T-helper 2 cell treated with Interferon-gamma antibody and Interleukin-4, amounts not matched to agents 100 ng/mL and 5 ng/mL, for 36 hours (primary cell): ENCODE data around the gene MEF2A. TPM values are rescaled to one million over a fixed set of nuclear protein-coding genes. Genes with fewer than 3 reads are reported as not detected.

Experiments
- intact Hi-C: fragments of 100-400 bp; cut with micrococcal nuclease; formaldehyde crosslinking; loops from one replicate; pipeline ENCODE4 v1.15.1; 2023
- total RNA-seq: library from RNA; stranded (reverse); gene quantifications from 2 replicates; pipeline ENCODE4 v1.2.3, GENCODE V29; 2022

The MEF2A gene
- total RNA-seq, 1 donor from 2014 or later: 28.9 TPM

DNA sequence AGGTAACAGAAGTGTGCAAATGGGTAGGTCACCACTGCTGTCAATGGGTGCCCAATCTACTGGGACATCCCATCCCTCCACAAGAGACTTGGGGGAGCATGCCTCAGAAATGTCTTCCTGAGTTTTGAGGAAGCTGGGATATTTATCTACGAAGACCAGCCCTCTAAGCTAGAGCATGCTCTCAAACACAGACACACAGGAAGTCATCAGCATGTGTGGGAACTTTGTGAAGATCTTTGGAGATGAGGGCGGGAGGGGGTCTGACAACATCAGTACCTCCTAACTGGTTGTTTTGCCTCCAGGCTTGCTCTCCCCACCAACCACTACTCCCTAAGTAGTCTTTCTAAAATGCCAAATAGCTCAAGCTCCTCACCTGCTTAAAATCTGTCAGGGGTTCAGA lies 3.5 kb upstream of the MEF2A start:
- intact Hi-C loops: no loop called here

DNA sequence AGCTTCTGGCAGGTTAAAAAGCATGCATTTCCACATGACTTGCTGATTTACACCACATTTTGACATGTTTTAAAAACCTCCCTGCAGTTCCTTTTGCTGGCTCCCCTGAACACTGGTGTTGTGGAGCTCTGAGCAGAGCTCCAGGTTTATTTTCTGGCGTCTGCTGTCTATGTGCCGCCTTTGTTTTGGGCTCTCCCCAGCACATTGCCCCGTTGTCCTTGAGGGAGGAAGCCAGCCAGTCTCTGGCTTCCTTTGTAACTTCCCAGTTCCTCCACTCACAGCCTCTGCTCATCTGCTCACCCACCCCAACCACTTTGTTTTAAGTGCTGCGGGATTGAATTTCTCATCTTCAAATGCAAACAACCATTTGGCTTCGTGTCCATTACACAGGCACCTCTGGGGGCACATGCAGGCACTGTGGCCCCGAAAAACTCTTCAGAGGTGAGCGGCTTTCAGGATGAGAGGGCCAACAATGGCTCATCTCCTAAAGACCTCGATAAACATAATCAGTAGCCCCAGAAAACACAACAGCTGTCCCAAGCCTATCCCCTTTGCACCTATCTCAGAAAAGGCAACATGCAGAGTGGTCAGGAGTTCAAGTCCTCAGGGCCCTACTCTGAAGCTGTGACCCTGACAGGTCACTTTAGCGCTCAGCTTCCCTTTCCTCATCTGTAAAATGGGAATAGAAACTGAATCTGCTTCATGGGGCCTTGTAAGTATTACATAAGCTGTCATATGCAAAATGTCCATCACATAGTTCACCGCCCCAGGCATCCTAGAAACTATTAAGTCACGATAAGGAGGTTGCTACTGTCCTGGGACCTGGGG lies 1.3 kb upstream of the MEF2A start:
- intact Hi-C loops: loop anchor here (1.0 to 5.0 kb wide), 7 partner anchors 57 to 778 kb away; partner anchors contain the start of genes ADAMTS17, LRRC28 and LYSMD4

- intact Hi-C loops: loop anchor here (1.0 to 5.0 kb wide), 7 partner anchors 58 to 777 kb away; partner anchors contain the start of genes ADAMTS17, LRRC28 and LYSMD4
Measured at GRCh38 chr15:99565049-99565298, 810 bp upstream of the MEF2A start.

DNA sequence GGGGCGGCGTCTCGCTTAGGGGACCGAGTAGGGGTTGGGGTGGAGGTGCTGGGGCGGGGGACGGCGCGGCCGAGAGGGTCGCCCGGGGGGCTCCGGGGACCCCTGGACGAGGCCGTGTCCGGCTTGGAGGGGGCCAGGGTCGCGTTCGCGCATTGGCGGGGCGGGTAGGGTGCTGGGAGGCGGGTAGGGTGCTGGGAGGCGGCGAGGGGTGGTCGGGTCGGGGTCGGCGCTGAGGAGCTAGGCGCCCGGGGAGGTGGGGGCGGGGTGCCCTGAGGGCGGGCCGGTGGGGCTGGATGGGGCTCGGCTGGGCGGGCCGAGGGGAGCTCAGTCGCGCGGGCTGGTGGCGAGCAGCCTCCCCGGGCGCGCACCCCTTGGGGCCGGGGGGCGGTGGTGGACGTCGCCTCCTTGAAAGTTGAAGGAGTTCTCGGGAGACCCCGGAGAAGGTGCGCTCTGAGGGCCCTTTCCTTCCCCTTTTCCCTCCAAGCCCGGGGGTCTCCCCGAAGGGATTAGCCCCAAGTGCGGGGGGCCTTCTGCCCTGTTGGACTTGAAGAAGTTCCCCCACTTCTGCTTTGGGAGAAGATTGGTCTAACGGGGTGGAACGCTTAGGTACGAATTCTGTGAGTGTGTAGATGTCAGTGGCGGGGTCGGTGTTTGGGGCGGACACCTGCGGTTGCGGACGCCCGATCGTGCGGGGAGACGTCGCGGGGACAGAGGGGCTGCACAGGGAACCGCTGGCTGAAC lies 543 bp downstream of the MEF2A start:
- intact Hi-C loops: loop anchor here (2.0 to 5.0 kb wide), 4 partner anchors 59 to 776 kb away; partner anchors contain the start of gene ADAMTS17

DNA sequence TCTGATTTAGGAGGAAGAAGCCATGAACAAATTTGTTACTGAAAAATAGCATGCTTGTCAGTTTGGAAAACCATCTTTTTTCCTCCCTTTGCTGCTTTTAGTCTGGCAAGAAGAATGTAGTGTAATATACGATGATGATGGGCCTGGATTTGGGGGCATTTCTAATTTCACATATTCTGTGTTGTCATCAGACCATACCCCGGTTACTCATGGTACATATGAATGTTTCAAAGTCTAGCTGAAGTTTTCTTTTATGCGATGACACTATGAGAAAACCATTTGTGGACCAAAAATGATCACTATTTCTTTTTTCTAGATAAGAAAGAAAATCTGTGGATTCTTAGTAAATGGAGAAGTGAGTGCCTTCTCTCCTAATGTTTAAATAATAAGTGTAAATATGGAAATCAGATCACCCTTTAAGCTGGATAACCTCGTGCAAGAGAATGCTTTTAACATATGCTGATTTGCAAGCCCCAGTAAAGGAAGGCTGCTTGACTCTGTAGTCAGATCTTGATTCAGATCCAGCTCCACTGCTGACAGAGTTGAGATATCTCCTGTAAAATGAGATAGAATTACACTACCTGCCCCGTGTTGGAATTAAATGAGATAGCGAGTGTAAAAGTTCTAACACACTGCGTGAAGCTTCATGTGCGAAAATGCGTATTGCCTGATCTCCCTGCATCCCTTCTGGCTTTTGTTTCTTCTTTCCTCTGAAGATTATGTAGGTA lies 3.0 kb downstream of the MEF2A start:
- intact Hi-C loops: loop anchor here (5.0 kb wide), 3 partner anchors 61 to 774 kb away; partner anchors contain the start of gene ADAMTS17

- intact Hi-C loops: no loop called here
Measured at GRCh38 chr15:99571299-99571698, 5.5 kb downstream of the MEF2A start.

DNA sequence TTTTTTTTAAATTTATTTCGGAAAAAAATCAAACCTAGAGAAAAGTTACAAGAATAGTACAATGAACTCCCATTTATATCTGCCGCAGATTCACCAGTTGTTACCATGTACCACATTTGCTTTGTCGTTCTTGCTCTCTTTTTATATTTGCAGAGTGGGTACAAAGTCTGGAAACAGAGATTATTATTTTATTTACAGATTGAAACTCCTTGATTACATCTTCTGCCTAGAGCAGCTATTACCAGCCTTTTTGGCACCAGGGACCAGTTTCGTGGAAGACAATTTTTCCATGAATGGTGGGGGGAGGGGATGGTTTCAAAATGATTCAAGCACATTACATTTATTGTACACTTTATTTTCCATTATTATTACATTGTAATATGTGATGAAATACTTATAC lies 8.3 kb downstream of the MEF2A start:
- intact Hi-C loops: no loop called here

- intact Hi-C loops: no loop called here
Measured at GRCh38 chr15:99574502-99574901, 8.7 kb downstream of the MEF2A start.

GRCh38 chr15:99578809-99579208 lies 13.0 kb downstream of the MEF2A start:
- intact Hi-C loops: no loop called here

GRCh38 chr15:99580076-99580475 lies 14.3 kb downstream of the MEF2A start:
- intact Hi-C loops: no loop called here

- intact Hi-C loops: no loop called here
Measured at GRCh38 chr15:99582508-99582960, 16.8 kb downstream of the MEF2A start.

GRCh38 chr15:99584081-99584600 lies 18.4 kb downstream of the MEF2A start:
- intact Hi-C loops: no loop called here

- intact Hi-C loops: no loop called here
Measured at GRCh38 chr15:99586121-99586520, 20.3 kb downstream of the MEF2A start.

- intact Hi-C loops: no loop called here
Measured at GRCh38 chr15:99589801-99590200, 24.0 kb downstream of the MEF2A start.

GRCh38 chr15:99590913-99591646 lies 25.3 kb downstream of the MEF2A start:
- intact Hi-C loops: no loop called here

DNA sequence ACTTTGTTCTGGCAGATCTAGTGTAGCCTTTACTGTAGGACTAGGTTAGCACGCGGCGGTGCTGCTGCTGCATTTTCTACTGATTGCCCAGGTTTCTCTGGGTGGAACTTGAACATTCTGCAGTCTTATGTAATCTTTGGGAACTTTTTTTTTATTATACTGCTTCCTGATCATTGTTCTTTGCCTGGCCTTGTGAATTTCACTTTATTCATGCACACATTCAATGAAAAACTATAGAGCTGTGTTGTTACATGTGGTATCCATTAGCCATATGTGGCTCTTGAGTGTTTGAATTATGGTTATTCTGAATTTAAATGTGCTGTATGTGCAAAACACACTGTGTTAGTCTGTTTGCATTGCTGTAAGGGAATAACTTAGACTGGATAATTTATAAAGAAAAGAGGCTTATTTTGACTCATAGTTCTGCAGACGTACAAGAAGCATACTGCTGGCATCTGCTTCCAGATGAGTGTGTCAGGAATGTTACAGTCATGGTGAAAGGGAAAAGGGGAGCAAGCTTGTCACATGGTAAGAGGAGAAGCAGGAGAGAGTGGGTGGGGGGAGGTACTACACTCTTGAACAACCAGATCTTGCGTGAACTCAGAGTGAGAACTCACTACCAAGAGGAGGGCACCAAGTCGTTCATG lies 26.5 kb downstream of the MEF2A start:
- intact Hi-C loops: no loop called here

DNA sequence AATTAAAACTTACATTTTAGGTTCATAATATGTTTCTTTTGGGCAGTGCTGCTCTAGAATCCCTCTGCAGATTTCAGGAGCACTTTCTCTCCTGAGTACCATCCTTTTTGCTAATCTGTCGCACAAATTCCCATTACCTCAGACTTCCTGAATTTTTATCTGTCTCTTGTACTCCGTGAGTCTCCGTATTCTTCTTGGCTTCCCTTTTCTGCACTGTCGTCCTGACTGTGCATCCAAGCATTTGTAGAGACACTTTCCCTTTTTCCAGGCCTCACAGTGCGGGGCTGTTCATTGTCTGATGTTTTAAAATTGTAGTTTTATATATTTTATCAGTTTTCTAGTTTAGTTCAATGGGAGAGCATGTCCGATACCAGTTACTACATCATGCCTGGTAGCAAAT lies 27.3 kb downstream of the MEF2A start:
- intact Hi-C loops: no loop called here

DNA sequence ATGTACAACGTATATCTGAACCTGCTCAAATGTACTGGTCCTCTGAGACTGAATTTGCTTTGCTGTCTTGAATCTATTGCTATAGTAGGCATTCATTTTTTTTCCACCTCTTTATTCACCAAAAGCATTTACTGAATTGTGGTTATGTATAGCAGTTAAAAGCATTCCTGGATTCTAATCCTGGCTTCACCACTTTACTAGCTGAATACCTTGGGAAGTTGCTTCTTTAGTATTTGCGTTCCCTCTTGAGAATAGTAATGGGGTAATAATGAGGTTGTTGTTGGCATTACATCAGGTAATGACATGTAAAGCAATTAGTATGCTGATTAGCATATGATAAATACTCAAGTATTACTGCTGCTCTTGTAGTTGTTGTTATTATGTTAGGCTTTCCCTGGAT lies 29.1 kb downstream of the MEF2A start:
- intact Hi-C loops: no loop called here

DNA sequence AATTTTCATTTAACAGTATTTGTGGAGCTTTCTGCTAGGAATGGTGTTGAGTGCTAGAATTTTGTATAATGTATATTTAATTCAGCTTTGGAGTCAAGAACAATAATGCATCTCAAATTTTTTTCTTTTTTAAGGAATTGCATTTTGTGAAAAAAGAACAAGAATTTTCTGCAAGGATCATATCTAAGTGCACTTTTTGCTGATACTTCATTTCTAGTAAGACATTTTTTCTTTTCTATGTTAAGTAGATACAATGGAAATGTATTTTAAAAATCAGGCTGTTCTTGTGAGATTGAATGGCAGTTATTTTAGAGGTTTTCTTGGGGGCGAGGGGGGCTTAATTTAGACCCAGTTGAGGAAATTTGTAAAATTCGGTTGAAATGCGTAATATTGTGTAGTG lies 32.5 kb downstream of the MEF2A start:
- intact Hi-C loops: no loop called here

DNA sequence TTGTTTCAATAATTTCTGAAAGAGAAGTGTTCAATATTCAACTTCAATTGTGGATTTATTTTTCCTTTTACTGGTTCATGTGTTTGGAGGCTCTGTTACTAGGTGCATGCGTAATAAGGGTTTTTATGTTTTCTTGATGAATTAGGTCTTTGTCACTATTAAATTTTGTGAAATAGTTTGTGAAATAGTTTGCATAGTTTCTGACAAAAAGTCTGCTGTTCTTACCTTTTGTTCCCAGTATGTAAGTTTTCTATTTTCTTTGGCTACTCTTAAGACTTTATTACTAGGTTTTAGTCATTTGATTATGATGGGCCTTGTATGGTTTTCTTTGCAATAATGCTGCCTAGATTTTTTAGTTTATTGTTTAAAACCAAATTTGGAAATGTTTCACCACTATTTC lies 38.0 kb downstream of the MEF2A start:
- intact Hi-C loops: no loop called here
